NCI-H82 treated with DMSO at 0.1 percent for 48 hours (cell line): Measurements from ENCODE around the gene CYP20A1.
A peak's percentile ranks its signal among the peaks of the same experiment; 100 is the strongest.
"Not testable (repeated sequence)": the region's sequence is repeated elsewhere in the genome, so short reads cannot be mapped to it uniquely, and the experiment has no call there.

Experiments
- DNase-seq: peaks from one replicate; lab custom pipeline; 2025; ENCODE audit not compliant: unreplicated experiment; lab: John Stamatoyannopoulos, UW

CYP20A1 gene

GRCh38 chr2:203238704-203239526 is at the start of gene CYP20A1:
TSS of gene CYP20A1 (plus strand) at chr2:203239018. CDS start at chr2:203239063, 45 bp downstream.
- peak; percentile 78 for DNase-seq

DNA sequence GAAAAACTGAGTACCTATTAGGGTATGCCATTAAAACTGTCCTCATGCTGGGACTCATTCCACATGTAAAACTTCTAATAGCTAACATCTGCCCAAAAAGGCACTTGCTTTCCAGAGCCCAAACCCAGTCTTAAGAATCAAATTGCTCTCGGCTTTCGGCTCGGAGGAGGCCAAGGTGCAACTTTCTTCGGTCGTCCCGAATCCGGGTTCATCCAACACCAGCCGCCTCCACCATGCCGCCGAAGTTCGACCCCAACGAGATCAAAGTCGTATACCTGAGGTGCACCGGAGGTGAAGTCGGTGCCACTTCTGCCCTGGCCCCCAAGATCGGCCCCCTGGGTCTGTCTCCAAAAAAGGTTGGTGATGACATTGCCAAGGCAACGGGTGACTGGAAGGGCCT is 48.3 kb upstream of the CYP20A1 start:
- not testable (repeated sequence) for DNase-seq

- DNase-seq: not testable (repeated sequence)
These were observed 47.8 kb upstream of the CYP20A1 start for GRCh38 chr2:203191026-203191425.

GRCh38 chr2:203191961-203192360 is 46.9 kb upstream of the CYP20A1 start:
- DNase-seq: no peak

GRCh38 chr2:203195331-203196036 is 43.3 kb upstream of the CYP20A1 start:
- DNase-seq: no peak

DNA sequence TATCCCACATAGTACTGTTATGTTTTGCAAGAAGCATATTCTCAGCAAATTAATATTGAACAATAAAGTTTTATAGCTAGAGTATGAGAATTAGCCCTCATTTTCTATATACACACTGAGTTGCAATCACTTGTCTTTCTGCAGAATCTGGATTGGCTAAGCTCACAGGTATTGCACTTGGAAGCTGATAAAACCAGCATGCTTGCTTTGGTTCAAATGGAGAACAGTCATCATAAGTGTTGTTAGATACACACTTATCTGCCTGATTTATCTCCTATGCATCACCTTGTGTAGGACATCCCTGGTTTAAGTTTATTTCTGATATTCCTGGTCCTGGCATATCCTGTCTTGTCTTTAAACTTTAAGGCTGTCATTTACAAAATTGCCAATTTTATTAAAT is 38.0 kb upstream of the CYP20A1 start:
- DNase-seq: no peak

- no peak for DNase-seq
These were observed 37.4 kb upstream of the CYP20A1 start for GRCh38 chr2:203201426-203201825.

GRCh38 chr2:203209538-203209937 is 29.3 kb upstream of the CYP20A1 start:
- no peak for DNase-seq

DNA sequence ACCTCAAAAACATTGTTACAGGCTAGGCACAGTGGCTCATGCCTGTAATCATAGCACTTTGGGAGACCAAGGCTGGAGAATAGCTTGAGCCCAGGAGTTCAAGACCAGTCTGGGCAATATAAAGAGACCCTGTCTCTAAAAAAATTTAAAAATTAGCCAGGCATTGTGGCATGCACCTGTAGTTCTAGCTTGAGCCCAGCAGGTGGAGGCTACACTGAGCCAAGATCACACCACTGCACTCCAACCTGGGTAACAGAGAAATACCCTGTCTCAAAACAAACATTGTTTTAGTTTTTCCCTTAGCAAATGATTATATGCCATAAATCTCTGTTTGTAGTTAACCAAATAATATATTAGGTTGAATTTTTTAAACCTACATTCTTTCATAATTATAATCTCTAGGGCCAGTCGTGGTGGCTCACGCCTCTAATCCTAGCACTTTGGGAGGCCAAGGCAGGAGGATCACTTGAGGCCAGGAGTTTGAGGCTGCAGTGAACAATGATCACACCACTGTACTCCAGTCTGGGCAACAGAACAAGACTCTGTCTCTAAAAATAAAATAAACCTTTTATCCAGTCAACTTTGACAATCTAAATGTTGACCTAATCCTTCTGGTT is 13.3 kb upstream of the CYP20A1 start:
- peak; percentile 11 for DNase-seq

DNA sequence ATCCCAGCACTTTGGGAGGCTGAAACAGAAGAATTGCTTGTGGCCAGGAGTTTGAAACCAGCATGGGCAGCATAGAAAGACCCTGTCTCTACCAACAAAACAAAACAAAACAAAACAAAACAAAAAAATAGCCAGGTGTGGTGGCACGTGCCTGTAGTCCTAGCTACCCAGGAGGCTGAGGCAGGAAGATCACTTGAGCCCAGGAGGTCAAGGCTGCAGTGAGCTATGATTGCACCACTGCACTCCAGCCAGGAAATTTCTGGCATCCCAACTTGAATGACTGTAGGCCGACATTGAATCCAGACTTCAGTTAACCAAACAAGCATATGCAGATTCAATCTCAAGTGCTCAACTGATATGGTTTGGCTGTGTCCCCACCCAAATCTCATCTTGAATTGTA is 9.1 kb upstream of the CYP20A1 start:
- DNase-seq: not testable (repeated sequence)

GRCh38 chr2:203237346-203238238 is 1.2 kb upstream of the CYP20A1 start:
- DNase-seq: no peak

DNA sequence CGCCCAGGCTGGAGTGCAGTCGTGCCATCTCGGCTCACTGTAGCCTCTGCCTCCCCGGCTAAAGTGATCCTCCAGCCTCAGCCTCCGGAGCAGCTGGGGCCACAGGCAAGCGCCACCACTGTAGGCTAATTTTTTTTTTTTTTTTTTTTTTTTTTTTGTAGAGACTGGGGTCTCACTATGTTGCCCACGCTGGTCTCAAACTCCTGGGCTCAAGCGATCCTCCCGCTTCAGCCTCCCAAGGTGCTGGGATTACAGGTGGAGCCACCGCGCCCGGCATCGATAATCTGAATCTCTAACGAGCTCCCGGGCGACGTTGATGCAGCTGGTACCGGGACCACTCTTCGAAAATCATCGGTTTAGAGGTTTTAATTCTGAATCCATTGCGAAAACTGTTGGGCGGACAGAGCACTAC is 520 bp upstream of the CYP20A1 start:
- DNase-seq: no peak

- no peak for DNase-seq
These were observed 1.7 kb downstream of the CYP20A1 start for GRCh38 chr2:203240491-203240890.

DNA sequence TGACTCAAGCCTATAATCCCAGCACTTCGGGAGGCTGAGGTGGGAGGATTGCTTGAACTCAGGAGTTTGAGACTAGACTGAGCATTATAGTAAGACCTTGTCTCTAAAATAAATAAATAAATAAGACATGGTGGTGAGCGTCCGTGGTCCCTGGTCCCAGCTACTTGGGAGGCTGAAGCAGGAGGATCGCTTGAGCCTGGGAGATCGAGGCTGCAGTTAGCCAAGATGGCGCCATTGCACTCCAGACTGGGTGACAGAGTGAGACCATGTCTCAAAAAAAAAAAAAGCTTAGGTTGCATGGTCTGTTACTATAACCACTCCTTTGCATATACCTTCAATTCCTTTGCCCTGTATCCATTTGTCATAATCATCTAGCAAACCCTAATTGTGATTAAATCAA is 3.7 kb downstream of the CYP20A1 start:
- no peak for DNase-seq

DNA sequence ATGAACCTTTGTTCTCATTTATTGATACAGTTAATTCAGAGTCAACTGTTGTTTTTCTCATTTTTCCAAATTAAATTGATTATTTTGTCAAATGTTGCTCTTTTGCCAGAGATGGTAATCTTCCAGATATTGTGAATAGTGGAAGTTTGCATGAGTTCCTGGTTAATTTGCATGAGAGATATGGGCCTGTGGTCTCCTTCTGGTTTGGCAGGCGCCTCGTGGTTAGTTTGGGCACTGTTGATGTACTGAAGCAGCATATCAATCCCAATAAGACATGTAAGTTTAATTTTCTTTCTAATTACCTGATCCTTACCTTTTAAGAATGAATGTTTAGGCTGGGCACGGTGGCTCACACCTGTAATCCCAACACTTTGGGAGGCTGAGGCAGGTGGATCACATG is 7.8 kb downstream of the CYP20A1 start:
- no peak for DNase-seq

DNA sequence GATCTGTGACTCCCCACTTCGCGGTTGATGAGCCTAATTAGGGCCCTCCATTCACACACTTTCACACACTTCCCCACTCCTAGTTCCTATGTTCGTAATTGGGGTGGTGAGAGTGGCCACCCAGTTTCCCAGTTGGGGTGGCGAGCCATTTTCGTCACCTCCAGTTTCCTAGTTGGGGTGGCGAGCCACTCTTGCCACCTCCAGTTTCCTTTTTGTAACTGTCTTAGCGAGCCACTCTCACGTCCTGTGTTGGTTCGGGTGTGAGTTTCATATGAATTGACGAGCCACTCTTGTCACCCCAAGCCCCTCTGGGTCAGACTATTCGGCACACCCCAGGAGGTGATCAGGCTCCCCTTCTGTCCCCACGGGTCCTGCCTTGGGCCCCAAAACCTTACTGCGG is 14.0 kb downstream of the CYP20A1 start:
- no peak for DNase-seq

GRCh38 chr2:203253422-203254095 is 14.7 kb downstream of the CYP20A1 start:
- DNase-seq: not testable (repeated sequence)

GRCh38 chr2:203261326-203262159 is 22.7 kb downstream of the CYP20A1 start:
- no peak for DNase-seq

DNA sequence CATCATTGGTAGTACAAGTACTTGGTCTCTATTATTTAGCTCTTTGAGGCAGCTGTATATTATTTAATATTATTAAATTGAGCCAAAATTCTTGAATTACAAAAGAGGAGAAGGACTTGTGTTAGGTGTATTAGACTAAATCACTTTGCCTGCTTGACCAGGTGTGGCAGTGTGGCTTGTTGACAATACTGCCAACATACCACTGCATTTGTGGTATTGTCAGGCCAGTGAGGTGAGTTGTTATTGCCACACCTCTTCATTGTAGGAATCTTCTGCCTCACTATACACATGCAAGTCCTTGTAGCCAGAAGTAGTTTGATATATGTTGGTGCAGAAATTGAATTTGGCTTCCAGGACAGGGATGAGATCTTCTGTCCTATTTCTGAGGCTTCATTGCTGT is 40.5 kb downstream of the CYP20A1 start:
- DNase-seq: no peak
